ENCODE measurements around the gene PGLYRP3.

The PGLYRP3 gene, protein sequence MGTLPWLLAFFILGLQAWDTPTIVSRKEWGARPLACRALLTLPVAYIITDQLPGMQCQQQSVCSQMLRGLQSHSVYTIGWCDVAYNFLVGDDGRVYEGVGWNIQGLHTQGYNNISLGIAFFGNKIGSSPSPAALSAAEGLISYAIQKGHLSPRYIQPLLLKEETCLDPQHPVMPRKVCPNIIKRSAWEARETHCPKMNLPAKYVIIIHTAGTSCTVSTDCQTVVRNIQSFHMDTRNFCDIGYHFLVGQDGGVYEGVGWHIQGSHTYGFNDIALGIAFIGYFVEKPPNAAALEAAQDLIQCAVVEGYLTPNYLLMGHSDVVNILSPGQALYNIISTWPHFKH

DNA sequence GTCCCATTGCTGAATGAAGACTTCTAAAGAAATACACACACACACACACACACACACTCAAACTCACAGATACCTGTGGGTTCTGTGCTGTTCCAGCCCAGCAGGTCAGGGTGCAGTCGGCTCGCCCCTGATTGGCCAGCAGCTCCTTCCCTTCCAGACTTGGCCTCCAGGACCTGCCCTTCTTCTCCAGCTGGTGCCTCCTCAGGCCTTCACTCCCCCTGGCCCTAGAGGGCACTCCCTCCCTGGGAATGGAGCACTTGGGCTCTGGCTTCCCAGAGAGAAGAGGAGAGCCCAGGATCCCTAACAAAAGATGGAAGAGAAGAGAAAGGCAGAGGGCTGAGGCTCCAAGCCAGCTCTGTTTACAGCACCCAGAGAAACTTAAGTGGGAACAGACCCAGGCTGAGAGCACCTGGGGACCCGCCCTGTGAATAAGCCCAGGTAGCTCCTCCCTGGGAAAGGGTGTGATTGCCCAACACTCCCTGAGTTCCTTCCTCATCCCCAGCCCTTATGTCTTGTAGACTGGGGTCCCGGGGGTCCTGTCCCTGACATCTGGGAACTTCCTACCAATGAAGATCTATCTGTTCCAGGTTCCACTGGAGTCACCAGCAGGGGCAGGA, at the start of gene PGLYRP3:
TSS of gene PGLYRP3 (minus strand) at position 383 of the 617 bp plus-strand sequence. CDS start 2,287 bp downstream, outside the sequence.
- DNase-seq: no peak
- in situ Hi-C loops (cut with MboI; ENCODE audit: low pct_unique_long_range_greater_than_20kb, low sequenced_read_pairs): no loop called here

DNA sequence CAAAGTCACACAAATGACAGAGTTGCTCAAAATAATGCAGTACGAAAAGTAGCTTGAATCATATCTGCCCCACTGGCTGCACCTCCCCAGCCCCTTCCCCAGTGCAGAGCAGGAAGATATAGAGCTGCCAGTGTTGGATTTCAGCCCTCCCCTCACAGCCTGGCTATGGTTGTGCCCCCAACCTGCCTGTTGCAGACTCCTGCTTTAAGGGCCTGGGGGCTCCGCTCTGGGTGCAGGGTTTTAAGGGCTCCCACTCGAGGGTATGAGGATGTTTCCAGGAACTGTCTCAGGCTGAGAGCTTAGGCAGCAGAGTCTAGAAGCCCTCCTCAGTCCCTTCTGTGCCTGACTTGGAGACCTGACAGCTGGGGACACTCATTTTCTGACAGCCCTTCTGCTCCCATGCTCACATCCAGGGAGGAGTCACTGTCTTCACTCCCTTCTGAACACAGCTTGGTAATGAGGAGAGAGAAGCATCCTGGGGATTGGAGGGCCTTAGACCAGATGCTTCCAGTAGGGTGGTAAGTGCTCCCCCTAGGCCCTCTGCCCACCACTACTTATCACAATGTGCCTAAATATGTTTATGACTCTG, 49.5 kb upstream of the PGLYRP3 start:
- in situ Hi-C loops (cut with MboI; ENCODE audit: low pct_unique_long_range_greater_than_20kb, low sequenced_read_pairs): loop anchor here (10.0 kb wide), 1 partner anchor 123 kb away; no protein-coding TSS in a partner anchor
- no peak for DNase-seq

DNA sequence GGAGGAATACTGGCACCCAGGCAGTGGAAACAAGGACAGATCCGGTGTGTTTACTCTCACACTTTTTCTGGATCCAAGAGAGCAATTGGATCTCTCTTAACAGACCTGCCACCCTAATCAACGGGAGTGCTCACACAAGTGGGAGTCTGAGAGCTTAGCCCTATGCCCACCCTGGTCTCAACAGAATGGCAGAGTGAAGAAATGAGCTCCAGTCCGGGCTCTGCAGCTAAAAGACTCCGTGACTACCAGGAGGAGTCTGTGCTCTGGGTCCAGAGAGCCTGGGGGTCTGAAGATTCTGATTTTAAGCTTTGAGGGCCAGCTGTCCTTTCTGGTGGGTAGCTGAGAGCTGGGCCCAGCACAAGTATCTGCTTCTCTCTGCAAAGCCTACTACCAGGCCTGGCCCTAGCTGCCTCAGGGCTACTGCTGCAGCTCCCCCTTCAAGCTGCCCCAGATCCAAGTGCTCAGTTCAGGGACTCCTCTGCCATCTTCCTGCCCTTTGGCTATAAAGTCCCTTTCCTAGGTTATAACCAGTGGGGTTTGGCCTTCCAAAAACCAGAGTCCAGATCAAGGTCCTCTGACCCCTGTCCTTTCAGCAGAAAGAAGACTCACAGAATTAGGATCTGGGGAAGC, 48.8 kb upstream of the PGLYRP3 start:
- in situ Hi-C loops (cut with MboI; ENCODE audit: low pct_unique_long_range_greater_than_20kb, low sequenced_read_pairs): loop anchor here (10.0 kb wide), 1 partner anchor 123 kb away; no protein-coding TSS in a partner anchor
- DNase-seq: no peak

DNA sequence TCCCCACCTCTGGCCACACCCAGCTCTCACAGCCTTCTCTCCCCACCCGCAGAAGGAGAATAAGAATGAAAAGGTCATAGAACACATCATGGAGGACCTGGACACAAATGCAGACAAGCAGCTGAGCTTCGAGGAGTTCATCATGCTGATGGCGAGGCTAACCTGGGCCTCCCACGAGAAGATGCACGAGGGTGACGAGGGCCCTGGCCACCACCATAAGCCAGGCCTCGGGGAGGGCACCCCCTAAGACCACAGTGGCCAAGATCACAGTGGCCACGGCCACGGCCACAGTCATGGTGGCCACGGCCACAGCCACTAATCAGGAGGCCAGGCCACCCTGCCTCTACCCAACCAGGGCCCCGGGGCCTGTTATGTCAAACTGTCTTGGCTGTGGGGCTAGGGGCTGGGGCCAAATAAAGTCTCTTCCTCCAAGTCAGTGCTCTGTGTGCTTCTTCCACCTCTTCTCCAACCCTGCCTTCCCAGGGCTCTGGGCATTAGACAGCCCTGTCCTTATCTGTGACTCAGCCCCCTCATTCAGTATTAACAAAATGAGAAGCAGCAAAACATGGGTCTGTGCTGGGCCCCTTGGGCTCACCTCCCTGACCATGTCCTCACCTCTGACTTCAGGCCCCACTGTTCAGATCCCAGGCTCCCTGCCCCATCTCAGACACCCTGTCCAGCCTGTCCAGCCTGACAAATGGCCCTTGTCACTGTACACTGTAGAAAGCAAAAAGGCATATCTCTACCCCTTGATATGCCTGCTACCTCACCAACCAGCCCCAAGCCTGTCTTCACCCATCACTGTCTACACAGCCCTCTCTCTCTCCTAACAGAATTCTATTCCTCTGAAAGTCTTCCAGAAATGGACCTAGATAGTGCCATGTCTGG, 48.1 kb upstream of the PGLYRP3 start:
- in situ Hi-C loops (cut with MboI; ENCODE audit: low pct_unique_long_range_greater_than_20kb, low sequenced_read_pairs): loop anchor here (10.0 kb wide), 1 partner anchor 124 kb away; no protein-coding TSS in a partner anchor

DNA sequence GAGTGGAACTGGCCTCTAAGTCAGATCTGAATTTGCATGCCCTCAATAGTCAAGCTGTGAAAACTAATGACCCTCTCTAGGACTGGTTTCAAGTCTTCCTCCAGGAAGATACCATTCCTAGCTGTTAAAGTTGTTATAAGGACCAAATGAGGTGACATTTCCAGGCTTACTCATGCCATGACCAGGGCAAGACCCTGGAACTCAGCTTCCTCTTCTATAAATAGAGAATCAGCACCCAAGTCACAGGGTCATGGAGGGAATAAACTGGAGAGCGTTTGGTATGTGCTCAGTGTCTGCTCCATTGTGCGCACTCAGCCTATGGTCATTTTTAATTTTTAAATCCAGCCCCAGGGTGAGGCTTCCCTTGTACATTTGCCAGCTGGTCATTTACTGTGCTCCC, 47.4 kb upstream of the PGLYRP3 start:
- in situ Hi-C loops (cut with MboI; ENCODE audit: low pct_unique_long_range_greater_than_20kb, low sequenced_read_pairs): loop anchor here (10.0 kb wide), 1 partner anchor 125 kb away; no protein-coding TSS in a partner anchor
- no peak for DNase-seq

More for the DNA sequence above, 48.1 kb upstream of the PGLYRP3 start:
- DNase-seq: no peak

DNA sequence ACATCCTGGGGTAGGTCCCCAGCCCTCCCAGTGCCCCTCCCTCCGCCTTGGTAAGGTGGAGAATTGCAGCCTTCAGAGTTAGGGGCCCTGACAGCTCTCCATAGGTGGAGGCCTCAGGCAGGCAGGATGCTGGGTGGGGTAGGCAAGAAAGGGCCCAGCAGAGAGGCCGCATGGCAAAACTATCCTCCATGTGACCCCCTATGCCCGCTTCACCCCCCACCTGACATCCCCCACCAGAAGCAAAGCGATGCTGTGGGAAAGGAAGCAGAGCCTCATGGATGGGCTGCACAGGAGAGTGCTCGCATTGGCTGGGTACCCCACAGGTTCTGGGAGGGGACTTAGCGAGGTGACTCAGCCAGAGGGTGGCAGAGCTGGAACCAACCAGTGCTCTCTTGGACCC, 46.5 kb upstream of the PGLYRP3 start:
- in situ Hi-C loops (cut with MboI; ENCODE audit: low pct_unique_long_range_greater_than_20kb, low sequenced_read_pairs): no loop called here
- DNase-seq: no peak

DNA sequence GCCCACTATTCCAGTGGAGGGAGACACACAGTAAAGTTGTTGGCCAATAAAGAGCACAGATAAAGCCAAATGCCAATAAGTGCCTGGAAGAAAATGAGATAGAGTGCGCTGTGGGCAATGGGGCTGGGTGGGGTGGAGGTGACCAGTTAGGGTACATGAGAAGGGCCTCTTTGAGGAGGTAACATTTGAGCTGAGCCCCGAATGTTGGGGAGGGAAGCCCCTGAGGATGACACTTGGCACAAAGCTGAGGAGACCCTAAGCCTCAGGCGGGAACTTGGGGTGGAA, 45.9 kb upstream of the PGLYRP3 start:
- no peak for DNase-seq
- in situ Hi-C loops (cut with MboI; ENCODE audit: low pct_unique_long_range_greater_than_20kb, low sequenced_read_pairs): no loop called here

DNA sequence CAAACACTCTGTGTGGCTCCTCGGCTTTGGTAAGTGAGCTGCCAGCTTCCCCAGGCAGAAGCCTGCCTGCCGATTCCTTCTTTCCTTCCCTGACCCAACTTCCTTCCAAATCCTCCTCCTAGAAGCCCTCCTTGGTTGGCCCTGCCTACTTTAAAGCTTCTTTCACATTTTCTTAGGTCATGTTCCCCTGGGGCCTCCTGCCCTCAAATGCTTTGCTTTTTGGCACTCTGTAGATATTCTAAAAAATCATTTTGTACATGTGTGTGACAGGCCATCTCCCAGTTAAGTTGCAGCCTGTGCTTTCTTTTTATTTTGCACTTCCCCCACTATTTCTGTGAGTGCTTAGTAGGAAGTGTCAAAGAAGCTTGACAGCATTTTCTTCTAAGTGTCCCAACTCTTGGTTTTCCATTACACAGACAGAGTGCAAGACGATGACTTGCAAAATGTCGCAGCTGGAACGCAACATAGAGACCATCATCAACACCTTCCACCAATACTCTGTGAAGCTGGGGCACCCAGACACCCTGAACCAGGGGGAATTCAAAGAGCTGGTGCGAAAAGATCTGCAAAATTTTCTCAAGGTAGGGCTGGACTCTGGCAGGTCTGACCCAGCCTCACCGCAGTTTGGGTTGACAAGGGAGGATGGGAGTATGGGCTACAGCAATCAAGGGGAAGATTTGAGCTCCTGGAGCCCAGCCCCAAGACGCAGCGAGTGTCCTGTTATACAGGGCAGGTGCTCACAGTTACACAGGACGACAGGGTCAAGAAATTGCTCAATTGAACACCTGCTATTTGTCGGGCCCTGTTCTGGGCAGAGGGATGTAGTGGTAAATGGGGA, 45.3 kb upstream of the PGLYRP3 start, which contains the start of gene S100A9:
TSS of gene S100A9 (plus strand) at position 2 of the 838 bp plus-strand sequence. CDS start at position 432, 430 bp downstream.
- in situ Hi-C loops (cut with MboI; ENCODE audit: low pct_unique_long_range_greater_than_20kb, low sequenced_read_pairs): no loop called here
- DNase-seq: no peak

DNA sequence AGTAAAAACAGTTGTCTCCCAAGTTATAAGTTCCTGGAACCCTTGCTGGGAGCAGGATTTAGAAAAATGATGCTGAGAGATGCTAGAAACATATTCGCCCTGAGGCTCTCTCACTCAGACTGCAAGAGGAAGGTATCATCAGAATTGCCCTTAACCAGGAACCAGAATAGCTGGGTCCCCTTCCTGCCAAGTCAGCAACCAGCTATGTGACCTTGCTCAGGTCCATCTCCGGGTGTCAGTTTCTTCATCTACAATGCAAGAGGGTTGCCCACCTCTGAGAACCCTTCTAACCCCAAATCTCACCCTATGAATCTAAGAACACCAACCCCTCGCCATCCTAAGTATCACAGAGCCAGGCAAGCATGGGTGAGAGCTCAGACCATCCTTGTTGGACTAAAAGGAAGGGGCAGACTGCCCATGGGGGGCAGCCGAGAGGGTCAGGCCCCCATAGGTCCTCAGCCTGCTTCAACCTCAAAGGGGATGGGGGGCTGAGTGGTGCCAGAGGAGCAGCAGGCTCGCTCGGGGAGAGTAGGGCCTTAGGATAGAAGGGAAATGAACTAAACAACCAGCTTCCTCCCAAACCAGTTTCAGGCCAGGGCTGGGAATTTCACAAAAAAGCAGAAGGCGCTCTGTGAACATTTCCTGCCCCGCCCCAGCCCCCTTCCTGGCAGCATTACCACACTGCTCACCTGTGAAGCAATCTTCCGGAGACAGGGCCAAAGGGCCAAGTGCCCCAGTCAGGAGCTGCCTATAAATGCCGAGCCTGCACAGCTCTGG, 44.5 kb upstream of the PGLYRP3 start:
- in situ Hi-C loops (cut with MboI; ENCODE audit: low pct_unique_long_range_greater_than_20kb, low sequenced_read_pairs): no loop called here
- DNase-seq: peak; percentile 33

DNA sequence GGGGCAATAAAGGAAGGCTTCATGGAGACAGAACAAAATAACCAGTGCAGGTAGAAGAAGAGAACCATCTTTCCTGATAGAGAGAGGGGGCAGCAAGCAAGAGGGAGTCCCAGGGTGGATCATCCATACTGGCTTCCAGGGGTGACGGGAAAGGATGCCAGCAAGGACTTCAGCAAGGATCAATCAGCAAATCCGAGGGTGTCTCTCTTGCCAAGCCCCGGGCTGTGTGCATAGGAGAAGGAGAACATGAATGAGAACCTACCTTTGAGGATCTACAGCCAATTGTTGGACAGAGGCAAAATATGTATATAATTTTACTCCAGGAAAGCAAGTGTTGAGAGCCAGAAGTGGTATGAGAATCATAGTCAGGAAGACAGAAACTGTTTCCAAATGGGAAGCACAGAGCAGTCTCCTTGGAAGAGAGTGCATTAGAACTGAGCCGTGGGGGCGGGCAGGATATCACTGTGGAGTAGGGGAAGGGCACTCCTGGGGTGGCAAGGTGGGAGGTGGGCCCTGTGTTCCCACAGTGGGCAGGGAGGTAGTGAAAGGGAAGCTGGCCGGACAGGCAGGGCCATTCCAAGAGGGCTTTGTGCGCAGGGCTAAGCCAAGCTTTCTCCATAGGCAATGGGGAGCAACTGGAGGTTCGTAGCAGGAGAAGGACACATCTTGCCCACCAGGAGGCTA, 43.8 kb upstream of the PGLYRP3 start:
- DNase-seq: no peak
- in situ Hi-C loops (cut with MboI; ENCODE audit: low pct_unique_long_range_greater_than_20kb, low sequenced_read_pairs): no loop called here

DNA sequence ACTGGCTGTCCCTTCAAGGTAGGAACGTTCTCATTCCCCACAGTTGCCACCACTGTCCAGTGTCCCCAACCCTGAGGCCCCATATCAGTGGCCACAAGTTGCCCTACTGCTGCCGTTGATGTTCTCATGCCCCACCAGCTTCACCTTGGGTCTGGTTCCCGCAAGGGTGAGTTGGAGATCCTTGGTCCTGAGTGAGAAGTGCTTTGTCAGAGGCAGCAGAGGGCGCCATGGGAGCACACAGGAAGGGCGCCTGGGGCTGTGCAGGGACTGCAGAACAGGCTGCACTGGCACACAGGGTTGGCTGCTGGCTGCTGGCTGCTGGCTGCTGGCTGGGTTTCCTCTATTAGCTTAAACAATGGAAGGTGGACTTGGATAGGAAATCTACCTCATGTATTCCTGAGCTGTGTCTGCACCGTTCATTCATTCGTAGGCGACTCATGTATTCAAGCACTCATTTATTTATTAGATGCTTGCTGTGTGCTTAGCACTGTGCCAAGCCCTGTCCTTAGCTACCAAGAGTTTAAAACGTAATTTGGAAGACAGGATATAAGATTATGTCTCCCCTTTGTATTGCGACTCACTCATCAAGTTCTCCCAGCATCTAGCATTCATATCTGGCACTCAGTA, 42.8 kb upstream of the PGLYRP3 start:
- peak; percentile 65 for DNase-seq
- in situ Hi-C loops (cut with MboI; ENCODE audit: low pct_unique_long_range_greater_than_20kb, low sequenced_read_pairs): no loop called here

DNA sequence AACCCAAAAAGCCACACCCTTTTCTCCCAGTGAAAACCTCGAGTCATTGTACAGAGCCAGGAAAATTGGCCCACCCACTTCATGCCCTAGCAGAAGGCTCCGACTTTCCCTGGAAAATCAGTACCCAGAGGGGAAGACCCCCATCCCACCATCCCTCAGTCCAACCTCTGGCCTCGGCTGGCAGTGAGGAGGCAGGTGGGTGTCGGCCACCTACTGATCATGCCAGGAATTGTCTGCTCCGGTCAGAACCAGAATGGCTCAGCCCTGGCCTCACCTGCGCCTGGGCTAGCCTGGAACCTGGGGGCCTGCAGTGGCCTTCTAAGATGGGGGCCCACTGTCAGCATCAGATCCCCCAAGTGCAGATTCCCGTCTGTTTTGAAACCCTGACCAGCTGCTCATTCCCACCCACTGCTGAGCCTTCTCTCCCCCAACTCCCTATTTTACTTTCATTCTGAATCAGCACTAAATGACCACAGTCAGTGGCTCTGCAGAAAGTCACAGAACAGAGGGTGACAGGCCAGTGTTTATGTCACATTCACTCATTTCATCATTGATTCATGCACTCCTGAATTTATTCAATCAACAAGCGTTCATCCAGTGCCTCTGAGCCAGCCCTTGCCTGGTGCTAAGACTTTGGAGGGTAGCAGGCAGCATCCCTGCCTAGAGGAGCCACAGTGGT, 41.9 kb upstream of the PGLYRP3 start:
- in situ Hi-C loops (cut with MboI; ENCODE audit: low pct_unique_long_range_greater_than_20kb, low sequenced_read_pairs): no loop called here
- DNase-seq: no peak

DNA sequence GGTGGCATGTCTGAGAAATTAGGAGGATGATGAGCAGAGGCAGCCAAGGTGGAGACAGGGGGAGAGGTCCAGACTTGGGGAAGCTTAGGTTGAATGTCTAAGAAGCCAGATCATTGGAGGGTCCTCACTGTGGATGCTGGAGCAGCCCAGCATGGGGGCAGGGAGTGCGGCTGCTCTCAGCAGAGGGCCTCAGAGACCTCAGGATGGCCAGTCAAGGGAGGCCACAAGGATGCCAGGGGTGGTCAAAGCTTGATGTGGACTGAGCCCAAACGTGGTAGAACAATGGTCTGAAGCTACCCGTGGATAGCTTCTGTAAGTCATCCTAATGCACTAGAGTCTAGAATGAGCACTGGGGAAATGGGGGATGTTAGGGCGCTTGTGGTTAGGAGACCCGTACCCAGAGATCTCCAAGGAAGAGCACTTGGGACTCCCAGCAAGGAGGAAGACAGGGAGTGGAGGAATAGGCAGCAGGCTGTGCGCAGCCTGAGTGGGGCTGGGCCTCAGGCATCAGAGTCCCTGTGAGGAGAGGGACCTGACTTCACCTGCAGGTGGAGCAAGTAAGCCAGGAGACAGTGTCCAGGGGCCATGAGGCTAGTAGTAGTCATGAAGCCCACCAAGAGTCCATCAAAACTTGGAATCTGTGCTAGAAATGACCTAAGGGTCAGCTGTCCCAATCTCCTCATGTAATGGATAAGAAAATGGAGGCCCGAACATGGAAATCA, 40.6 kb upstream of the PGLYRP3 start:
- DNase-seq: no peak
- in situ Hi-C loops (cut with MboI; ENCODE audit: low pct_unique_long_range_greater_than_20kb, low sequenced_read_pairs): no loop called here

DNA sequence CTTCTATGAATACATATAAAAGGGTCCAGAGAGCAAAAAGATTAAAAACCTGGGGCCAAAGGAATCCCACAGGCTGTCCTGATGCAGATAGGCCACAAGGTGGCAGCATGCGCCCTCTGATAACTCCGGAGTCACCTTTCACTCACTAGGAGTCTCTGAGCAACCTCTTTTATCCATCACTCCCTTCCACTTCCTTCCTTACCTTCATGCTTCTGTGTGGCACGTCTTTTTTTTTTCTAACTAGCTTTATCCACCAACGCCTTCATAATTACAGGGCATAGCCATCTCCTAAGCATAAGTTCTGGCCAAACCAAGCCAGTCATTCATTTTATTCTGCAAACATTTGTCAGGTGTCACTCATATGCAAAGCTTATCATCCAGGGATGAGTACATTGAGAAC, 39.8 kb upstream of the PGLYRP3 start:
- in situ Hi-C loops (cut with MboI; ENCODE audit: low pct_unique_long_range_greater_than_20kb, low sequenced_read_pairs): no loop called here
- DNase-seq: peak; percentile 77

DNA sequence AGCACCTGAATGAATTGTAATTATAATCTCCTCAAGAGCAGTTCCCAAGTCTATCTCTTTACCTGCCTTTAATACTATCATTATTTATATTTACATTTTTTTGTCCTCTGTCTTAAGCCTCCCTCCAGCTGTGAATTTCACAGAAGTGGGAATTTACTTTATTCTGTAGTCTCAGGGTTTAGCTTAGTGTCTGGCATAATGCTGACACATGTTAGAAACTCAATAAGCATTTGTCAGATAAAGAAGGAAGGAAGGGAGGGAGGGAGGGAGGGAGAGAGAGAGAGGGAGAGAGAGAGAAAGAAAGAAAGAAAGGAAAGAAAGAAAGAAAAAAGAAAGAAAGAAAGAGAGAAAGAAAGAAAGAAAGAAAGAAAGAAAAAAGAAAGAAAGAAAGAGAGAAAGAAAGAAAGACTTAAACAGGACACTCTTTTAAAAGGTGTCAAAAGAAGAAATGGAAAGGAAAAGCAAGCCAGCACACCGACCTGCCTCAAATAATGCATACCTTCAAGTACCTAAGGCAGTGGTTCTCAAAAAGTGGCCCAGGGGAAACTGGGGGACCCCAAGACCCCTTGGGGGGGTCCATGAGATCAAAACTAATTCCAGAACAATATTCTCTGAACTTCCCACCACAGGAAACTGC, 37.7 kb upstream of the PGLYRP3 start:
- in situ Hi-C loops (cut with MboI; ENCODE audit: low pct_unique_long_range_greater_than_20kb, low sequenced_read_pairs): no loop called here
- no peak for DNase-seq

All from KBM-7 (cell line).